Measurements from ENCODE around the gene HSD17B13.

- TF ChIP-seq, protein P1, sequence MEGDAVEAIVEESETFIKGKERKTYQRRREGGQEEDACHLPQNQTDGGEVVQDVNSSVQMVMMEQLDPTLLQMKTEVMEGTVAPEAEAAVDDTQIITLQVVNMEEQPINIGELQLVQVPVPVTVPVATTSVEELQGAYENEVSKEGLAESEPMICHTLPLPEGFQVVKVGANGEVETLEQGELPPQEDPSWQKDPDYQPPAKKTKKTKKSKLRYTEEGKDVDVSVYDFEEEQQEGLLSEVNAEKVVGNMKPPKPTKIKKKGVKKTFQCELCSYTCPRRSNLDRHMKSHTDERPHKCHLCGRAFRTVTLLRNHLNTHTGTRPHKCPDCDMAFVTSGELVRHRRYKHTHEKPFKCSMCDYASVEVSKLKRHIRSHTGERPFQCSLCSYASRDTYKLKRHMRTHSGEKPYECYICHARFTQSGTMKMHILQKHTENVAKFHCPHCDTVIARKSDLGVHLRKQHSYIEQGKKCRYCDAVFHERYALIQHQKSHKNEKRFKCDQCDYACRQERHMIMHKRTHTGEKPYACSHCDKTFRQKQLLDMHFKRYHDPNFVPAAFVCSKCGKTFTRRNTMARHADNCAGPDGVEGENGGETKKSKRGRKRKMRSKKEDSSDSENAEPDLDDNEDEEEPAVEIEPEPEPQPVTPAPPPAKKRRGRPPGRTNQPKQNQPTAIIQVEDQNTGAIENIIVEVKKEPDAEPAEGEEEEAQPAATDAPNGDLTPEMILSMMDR (IDR thresholded peaks at IDR 0.05) = no peak
- TF ChIP-seq POLR2A (IDR thresholded peaks at IDR 0.05) = no peak
Measured at GRCh38 chr4:87257523-87257922, 65.2 kb downstream of the HSD17B13 start.
